ENCODE measurements around the gene GPD1.

DNA sequence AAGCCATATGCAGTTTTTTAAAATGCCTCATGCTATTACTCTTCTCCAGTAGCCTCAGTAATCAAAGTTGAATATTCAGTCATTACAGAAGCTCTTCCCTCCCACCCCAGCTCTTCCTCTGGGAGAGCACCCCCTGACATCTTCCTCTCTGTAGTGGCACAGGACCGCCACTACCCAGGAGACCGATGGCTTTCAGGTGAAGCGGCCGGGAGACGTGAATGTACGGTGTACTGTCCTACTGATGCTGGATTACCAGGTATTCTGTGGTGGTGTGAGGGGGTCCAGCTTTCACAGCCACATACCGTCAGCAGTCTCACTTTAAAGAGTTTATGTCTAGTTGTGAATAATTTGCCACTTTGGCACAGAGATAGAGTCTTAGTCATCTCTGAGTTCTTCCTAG lies 14.1 kb upstream of the GPD1 start:
- TF ChIP-seq, protein P1, sequence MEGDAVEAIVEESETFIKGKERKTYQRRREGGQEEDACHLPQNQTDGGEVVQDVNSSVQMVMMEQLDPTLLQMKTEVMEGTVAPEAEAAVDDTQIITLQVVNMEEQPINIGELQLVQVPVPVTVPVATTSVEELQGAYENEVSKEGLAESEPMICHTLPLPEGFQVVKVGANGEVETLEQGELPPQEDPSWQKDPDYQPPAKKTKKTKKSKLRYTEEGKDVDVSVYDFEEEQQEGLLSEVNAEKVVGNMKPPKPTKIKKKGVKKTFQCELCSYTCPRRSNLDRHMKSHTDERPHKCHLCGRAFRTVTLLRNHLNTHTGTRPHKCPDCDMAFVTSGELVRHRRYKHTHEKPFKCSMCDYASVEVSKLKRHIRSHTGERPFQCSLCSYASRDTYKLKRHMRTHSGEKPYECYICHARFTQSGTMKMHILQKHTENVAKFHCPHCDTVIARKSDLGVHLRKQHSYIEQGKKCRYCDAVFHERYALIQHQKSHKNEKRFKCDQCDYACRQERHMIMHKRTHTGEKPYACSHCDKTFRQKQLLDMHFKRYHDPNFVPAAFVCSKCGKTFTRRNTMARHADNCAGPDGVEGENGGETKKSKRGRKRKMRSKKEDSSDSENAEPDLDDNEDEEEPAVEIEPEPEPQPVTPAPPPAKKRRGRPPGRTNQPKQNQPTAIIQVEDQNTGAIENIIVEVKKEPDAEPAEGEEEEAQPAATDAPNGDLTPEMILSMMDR (IDR thresholded peaks at IDR 0.05; ENCODE audit: low read length), result no peak
- no peak for TF ChIP-seq EZH2 (IDR thresholded peaks at IDR 0.05; ENCODE audit: borderline replicate concordance, low read length)
